GM10248 (cell line): ENCODE measurements around the gene GSTO2.

Experiments used
- CTCF ChIA-PET: fragments of 300-600 bp; sonication (Branson Sonifier 250); formaldehyde crosslinking; extraction: SDS; loops from one replicate; lab custom pipeline; 2021; ENCODE audit warnings: antibody characterized with exemption; lab: Yijun Ruan, JAX
- POLR2A ChIA-PET: fragments of 350-650 bp; sonication (Branson Sonifier 250); formaldehyde crosslinking; extraction: SDS; loops from one replicate; lab custom pipeline; 2020; ENCODE audit warnings: antibody characterized with exemption; lab: Yijun Ruan, JAX
- DNase-seq: peaks from one replicate; pipeline ENCODE4 v3.0.0; 2012; ENCODE audit errors: extremely low spot score
- TF ChIP-seq, protein P1 (sequence below): IDR thresholded peaks from 2 replicates; pipeline ENCODE4 v1.5.1; 2012; ENCODE audit warnings: mild to moderate bottlenecking, low read depth; ENCODE audit errors: extremely low read depth, missing control alignments, control extremely low read depth

The GSTO2 gene

DNA sequence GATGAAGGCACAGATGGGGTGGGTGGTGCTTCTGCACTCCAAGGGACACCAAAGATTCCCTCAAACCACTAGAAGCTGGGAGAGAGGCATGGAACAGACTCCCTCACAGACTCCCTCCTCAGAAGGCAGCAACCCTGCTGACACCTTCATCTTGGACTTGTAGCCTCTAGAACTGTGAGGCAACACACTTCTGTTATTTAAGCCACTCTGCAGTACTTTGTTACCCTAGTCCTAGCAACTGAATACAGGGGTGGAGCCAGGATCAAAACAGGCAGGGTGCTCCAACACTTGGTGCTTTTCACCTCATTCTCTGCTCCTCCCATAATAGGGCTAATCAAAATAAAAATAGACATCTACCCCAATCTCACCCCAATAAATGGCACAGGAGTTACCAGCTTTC is 16.6 kb upstream of the GSTO2 start:
- CTCF ChIA-PET, result interaction anchor here (1.0 to 11.4 kb wide), 4 partner anchors 11 to 53 kb away, joined by 3 to 53 read pairs (median 26); partner anchors contain the start of gene GSTO2
- no peak for DNase-seq

DNA sequence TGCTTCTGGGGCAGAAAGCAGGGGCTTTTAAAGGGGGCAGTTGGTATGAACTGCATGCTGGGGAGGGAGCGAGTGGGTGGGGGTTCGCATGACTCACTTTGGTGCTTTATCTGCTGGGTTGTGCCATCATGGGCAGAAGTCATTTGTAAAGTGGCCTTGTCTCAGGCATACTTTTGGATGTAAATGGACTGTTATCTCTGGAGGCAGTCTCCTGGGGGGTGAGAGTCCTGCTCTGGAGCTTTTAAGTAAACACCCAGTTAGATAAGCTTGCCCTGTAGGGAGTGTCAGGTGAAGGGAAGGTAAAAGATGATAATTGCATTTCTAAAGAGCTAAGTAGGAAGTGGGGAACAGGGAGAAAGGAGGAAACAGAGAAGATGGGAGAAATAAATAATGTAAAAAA is 15.9 kb upstream of the GSTO2 start:
- DNase-seq, result no peak
- ChIA-PET POLR2A (interaction anchor here (0.7 kb wide), 1 partner anchor 15 kb away, joined by 3 read pairs; no protein-coding TSS in a partner anchor), CTCF (interaction anchor here (0.9 to 11.4 kb wide), 7 partner anchors 12 to 52 kb away, joined by 3 to 53 read pairs (median 9); partner anchors contain the start of genes CFAP43 and GSTO2)
- TF ChIP-seq, protein P1, sequence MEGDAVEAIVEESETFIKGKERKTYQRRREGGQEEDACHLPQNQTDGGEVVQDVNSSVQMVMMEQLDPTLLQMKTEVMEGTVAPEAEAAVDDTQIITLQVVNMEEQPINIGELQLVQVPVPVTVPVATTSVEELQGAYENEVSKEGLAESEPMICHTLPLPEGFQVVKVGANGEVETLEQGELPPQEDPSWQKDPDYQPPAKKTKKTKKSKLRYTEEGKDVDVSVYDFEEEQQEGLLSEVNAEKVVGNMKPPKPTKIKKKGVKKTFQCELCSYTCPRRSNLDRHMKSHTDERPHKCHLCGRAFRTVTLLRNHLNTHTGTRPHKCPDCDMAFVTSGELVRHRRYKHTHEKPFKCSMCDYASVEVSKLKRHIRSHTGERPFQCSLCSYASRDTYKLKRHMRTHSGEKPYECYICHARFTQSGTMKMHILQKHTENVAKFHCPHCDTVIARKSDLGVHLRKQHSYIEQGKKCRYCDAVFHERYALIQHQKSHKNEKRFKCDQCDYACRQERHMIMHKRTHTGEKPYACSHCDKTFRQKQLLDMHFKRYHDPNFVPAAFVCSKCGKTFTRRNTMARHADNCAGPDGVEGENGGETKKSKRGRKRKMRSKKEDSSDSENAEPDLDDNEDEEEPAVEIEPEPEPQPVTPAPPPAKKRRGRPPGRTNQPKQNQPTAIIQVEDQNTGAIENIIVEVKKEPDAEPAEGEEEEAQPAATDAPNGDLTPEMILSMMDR, result no peak

More for the DNA sequence above, 16.6 kb upstream of the GSTO2 start:
- POLR2A ChIA-PET, result no interaction called here
- TF ChIP-seq, protein P1, result no peak

DNA sequence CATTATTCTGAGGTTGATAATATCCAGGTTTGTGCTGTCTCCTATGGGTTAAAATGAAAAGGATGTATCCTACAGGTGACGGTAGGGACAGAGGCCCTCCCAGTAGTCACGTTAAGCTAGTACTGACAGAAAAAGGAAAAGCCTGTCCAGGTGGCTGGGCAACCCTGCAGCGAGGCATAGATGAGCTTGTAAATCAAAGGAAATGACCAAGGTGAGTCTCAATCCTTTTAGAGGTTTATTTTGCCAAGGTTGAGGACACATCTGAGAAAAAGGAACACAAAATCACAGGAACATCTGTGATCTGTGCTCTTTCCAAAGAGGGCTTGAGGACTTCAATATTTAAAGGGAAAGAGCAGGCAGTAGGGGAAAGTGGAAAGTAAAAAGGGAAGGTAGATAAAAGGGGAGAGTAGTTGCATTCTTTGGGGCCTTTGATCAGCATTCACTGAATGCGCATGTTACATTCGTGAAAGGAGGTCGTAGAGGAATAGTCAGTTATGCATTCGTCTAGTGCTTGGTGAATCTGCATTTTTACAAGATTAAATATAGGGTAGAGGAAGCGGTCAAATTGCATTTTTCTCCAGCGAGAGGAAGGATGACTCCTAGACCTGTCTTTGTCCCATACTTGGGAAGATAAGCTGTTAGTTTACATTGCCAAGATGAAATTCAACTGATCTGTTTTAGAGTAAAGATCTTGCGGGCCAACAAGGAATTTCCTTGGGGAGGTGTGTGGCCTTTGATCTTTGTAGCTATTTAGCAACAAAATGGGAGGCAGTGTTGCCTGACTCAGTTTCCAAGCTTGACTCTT is 15.2 kb upstream of the GSTO2 start:
- CTCF ChIA-PET, result interaction anchor here (0.8 to 11.4 kb wide), 11 partner anchors 9 to 98 kb away, joined by 3 to 53 read pairs (median 6); partner anchors contain the start of genes CFAP43 and GSTO2
- TF ChIP-seq, protein P1, result no peak
- DNase-seq, result no peak
- POLR2A ChIA-PET, result interaction anchor here (1.0 to 1.6 kb wide), 2 partner anchors 13 to 132 kb away, joined by 3 to 4 read pairs; partner anchors contain the start of gene SFR1

DNA sequence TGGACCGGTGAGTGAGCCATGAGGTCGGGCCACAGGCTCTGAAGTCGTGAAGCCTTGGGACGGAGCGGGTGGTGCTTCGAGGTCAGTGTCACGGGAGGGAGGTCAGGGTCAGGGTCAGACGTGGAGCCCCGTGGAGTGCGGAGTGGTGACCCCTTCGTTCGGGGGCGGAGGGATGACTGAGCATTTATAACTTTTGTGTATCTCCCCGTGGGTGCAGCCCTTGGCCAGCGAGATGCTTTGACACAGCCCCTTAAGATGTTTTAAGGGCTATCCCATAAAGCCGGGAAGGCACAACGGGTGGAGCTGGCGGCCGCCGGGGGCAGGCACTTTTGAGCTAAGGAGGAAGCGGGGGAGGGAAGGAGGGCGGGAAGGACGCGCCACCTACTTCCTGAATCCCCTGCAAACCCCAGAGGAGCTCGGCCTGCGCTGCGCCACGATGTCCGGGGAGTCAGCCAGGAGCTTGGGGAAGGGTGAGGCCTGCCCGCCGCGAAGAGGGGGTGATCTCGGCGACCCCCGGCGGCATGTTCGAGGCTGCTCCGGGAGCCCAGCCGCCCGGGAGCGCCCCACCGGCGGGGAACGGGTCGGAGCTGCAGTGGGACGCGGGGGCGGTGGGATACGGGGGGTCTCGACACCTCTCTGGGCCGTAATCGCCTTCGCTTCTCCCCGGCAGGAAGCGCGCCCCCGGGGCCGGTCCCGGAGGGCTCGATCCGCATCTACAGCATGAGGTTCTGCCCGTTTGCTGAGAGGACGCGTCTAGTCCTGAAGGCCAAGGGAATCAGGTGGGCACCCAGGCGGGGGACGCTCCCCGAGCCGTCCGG is 14.3 kb upstream of the GSTO2 start, which contains the start of gene GSTO1:
Gene GSTO1, plus strand, starts transcription at position 400 of the 818 bp plus-strand sequence. Its CDS starts 37 bp downstream, at position 437.
- peak; percentile 77 for DNase-seq
- CTCF ChIA-PET, result interaction anchor here (0.8 to 11.4 kb wide), 10 partner anchors 9 to 97 kb away, joined by 3 to 53 read pairs (median 6); partner anchors contain the start of genes CFAP43 and GSTO2
- TF ChIP-seq, protein P1, result no peak

DNA sequence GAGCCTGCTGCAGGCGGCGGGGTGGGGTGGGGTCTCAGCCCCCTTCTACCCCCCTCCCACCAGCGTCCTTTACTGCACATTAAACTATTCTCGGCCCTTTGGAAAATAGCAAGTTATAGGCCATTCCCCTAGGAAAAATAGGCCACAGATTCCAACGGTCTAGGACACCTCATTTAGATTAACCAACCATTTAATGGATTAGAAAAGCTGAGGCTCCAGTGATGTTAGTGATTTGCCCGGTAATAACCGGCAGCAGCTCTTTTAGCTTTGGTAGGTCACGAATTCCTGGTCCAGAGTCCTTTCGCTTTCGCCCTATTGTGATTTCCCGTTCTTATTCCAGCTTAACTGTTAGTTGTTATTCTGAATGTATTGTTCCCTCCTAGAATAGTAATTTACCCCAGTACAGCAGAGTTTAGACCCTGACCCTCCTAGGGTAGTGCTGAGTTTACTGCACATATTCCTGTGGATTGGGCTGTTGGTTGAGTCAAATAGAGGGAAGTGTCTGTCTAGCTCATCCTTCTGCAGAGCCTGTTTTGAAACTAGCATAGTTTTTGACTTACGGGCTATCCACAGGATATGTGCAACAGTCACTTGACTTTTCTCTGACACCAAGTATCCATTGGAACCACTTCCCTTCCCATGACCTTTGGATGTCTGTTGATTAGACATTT is 13.5 kb upstream of the GSTO2 start:
- CTCF ChIA-PET, result interaction anchor here (0.9 to 11.4 kb wide), 8 partner anchors 9 to 96 kb away, joined by 3 to 53 read pairs (median 8); partner anchors contain the start of genes CFAP43 and GSTO2
- POLR2A ChIA-PET, result interaction anchor here (1.0 to 1.6 kb wide), 2 partner anchors 24 to 134 kb away, joined by 4 to 9 read pairs; partner anchors contain the start of genes CFAP43 and SFR1
- peak; percentile 35 for DNase-seq
- TF ChIP-seq, protein P1, result no peak

More for the DNA sequence above, 14.3 kb upstream of the GSTO2 start, which contains the start of gene GSTO1:
- POLR2A ChIA-PET, result interaction anchor here (1.0 to 1.6 kb wide), 3 partner anchors 12 to 133 kb away, joined by 3 to 9 read pairs (median 4); partner anchors contain the start of genes CFAP43 and SFR1
